ENCODE results near the gene MICAL2. TPM values are rescaled to one million over a fixed set of nuclear protein-coding genes. Genes with fewer than 3 reads are reported as not detected.

Gene MICAL2
- total and polyA plus RNA-seq, 2 of the 8 experiments (the other 6 are each of a cell fraction or from before 2014, with no cell fraction given) = 1.3 to 4.1 TPM

DNA sequence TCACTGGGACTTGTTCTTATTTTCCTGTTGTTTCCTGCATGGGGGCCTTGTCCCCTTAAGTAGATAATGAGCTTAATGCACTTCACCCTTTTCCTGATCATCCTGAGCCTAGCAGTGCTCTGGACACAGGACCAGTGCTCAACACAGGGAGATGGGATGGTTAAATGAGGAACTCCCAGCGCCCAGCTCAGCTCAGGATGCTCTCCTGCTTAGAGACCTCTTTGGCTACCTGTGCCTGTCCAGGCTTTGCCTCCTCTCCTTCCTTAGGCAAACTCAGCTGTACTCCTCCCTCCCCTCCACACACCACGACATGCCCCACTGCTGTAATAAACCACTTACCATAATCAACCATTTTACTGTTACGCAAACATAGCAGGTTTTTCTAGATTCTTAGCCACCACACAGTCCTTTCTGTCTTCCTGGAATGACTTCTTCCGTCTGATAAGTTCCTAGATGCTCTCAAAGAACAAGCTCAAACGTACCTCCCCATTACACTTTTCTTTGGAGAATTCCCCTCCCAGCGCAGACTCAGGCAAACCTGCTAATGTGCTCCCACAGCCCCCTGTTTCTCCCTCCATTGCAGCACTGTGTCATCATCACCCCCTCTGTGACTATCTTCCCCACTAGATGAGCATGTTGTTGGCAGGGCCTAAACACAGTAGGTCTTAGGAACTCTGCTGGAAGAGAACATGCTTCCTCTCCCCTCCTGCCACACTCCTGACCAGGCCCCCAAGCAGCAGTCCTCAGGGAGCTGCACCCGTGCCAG, 113.6 kb downstream of the MICAL2 start:
- Histone ChIP-seq H3K9ac (replicated peaks in 1 of 4; ENCODE audit: extremely low read depth in 1 of 4, low read depth in 3 of 4, low read length in 3 of 4) (no peak overlapping the region), H3K18ac (ENCODE audit: extremely low read depth, low read length) (no peak overlapping the region)
- 88% methylated on average over 7 of the region's 7 CpGs; no CpG with 5 or more reads in 1 of the 2 experiments for WGBS, 2 experiments (ENCODE audit: extremely low coverage in 1 of 2, insufficient coverage in 1 of 2, insufficient read length in 1 of 2, insufficient replicate concordance in 2 of 2, low coverage in 1 of 2, low lambda C conversion rate in 2 of 2, missing lambda C conversion rate in 1 of 2)

More for the DNA sequence above, 113.6 kb downstream of the MICAL2 start:
- Histone ChIP-seq H2BK120ac (replicated peaks; ENCODE audit: low read depth, low read length) (no peak overlapping the region), H3K9me3 (ENCODE audit: insufficient read depth in 2 of 2, low read depth in 1 of 2, low read length in 1 of 2) (no peaks in the 10 kb centered on the region), H2AFZ (ENCODE audit: low read length) (no peak overlapping the region), H3K23me2 (ENCODE audit: low read depth, low read length) (no peaks in the 10 kb centered on the region), H2BK12ac (ENCODE audit: low read depth, low read length) (no peak overlapping the region), H3K23ac (ENCODE audit: insufficient read length) (no peak overlapping the region), H3K56ac (replicated peaks; ENCODE audit: insufficient read length, low read depth, low read length) (no peak overlapping the region), H3K79me1 (ENCODE audit: low read depth, low read length) (no peaks in the 10 kb centered on the region), H3K27ac (ENCODE audit: low read depth, low read length) (no peak overlapping the region), H3K14ac (ENCODE audit: insufficient read length) (no peak overlapping the region), H2BK20ac (ENCODE audit: low read length) (no peak overlapping the region), H3K27me3 (replicated peaks in 1 of 4; ENCODE audit: control insufficient read depth in 3 of 4, extremely low read depth in 1 of 4, insufficient read depth in 3 of 4, low read length in 3 of 4) (no peaks in the 10 kb centered on the region), H3K4me3 (ENCODE audit: extremely low read depth in 1 of 4, insufficient read depth in 2 of 4, low read depth in 3 of 4, low read length in 4 of 4) (no peak overlapping the region), H3K4me1 (replicated peaks in 1 of 4; ENCODE audit: control insufficient read depth in 3 of 4, insufficient read depth in 4 of 4, low read length in 3 of 4) (no peaks in the 10 kb centered on the region), H4K5ac (ENCODE audit: insufficient read length, low read depth, low read length) (no peak overlapping the region), H3K4me2 (ENCODE audit: insufficient read depth in 1 of 2, low read depth in 2 of 2, low read length in 2 of 2) (no peak overlapping the region), H4K91ac (replicated peaks; ENCODE audit: insufficient read length, low read length) (no peak overlapping the region), H2BK15ac (ENCODE audit: low read length) (no peak overlapping the region), H3K79me2 (ENCODE audit: control insufficient read depth in 1 of 2, insufficient read depth in 2 of 2, low read length in 2 of 2) (no peaks in the 10 kb centered on the region), H2AK5ac (ENCODE audit: low read depth, low read length) (no peak overlapping the region), H3K4ac (replicated peaks; ENCODE audit: insufficient read length, low read depth, low read length) (no peak overlapping the region), H4K8ac (ENCODE audit: extremely low read depth, insufficient read depth, low read length) (no peak overlapping the region; the same call in 1 of the 2 replicates), H3K36me3 (ENCODE audit: control insufficient read depth in 2 of 4, insufficient read depth in 4 of 4, low read length in 3 of 4) (no peaks in the 10 kb centered on the region), H2BK5ac (ENCODE audit: low read depth, low read length) (no peak overlapping the region), H4K20me1 (replicated peaks in 1 of 2; ENCODE audit: control insufficient read depth in 1 of 2, insufficient read depth in 2 of 2, low read length in 2 of 2) (no peaks in the 10 kb centered on the region)
- TF ChIP-seq RNF2 (IDR thresholded peaks at IDR 0.05; ENCODE audit: borderline replicate concordance, low read depth, low read length, missing control alignments, poor library complexity, severe bottlenecking) (no peak), KDM4A (IDR thresholded peaks at IDR 0.05; ENCODE audit: low read depth, low read length, severe bottlenecking) (no peak), CBX8 (IDR thresholded peaks at IDR 0.05; ENCODE audit: borderline replicate concordance, low read depth, low read length) (no peak), ZNF274 (IDR thresholded peaks at IDR 0.05; ENCODE audit: borderline replicate concordance, extremely low read depth, low read length) (no peak), SAP30 (IDR thresholded peaks at IDR 0.05; ENCODE audit: insufficient read depth, insufficient replicate concordance, low read length) (no peak), BACH1 (IDR thresholded peaks at IDR 0.05; ENCODE audit: low read length) (no peak)
- TF ChIP-seq, protein P1, sequence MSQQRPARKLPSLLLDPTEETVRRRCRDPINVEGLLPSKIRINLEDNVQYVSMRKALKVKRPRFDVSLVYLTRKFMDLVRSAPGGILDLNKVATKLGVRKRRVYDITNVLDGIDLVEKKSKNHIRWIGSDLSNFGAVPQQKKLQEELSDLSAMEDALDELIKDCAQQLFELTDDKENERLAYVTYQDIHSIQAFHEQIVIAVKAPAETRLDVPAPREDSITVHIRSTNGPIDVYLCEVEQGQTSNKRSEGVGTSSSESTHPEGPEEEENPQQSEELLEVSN (IDR thresholded peaks at IDR 0.05) = no peak
- FAIRE-seq (no peak), DNase-seq (ENCODE audit: low read depth in 1 of 2, low spot score in 2 of 2) (no peak)
- CTCF ChIA-PET (ENCODE audit: partially characterized antibody) = interaction anchor here (0.6 to 5.6 kb wide), 17 partner anchors 8 to 180 kb away, joined by 3 to 71 read pairs (median 4); no protein-coding TSS in a partner anchor
- POLR2A ChIA-PET (ENCODE audit: partially characterized antibody) = no interaction called here

All from H1 (cell line).